Psoas muscle (tissue), 8 donors: ENCODE data around the gene CTH. TPM values are rescaled to one million over a fixed set of nuclear protein-coding genes. Genes with fewer than 3 reads are reported as not detected.

ENCODE experiments used
- ATAC-seq, 4 donors: fragments of 200-7000 bp; cut with Tn5 transposase; one replicate each; pipeline ENCODE4 v1.9.1; 2020; ENCODE audit warnings: moderate library complexity in 3 of 4, mild to moderate bottlenecking in 2 of 4
- DNase-seq, 2 donors: peaks; one replicate each; pipeline ENCODE4 v3.0.0-alpha.2; 2020
- H3K27ac ChIP-seq: fragments of 200-600 bp; one replicate; pipeline ENCODE4 v1.8.0; 2022
- H3K27me3 ChIP-seq, 3 donors: fragments of 200-600 bp in 1 of 3; one replicate each; pipeline versions ENCODE4 v1.6.1 to v1.8.0; 2013 to 2022; ENCODE audit warnings: low read length in 2 of 3, mild to moderate bottlenecking in 2 of 3, moderate library complexity in 1 of 3; ENCODE audit not compliant: insufficient read depth in 3 of 3
- H3K36me3 ChIP-seq, 2 donors: fragments of 200-600 bp in 1 of 2; one replicate each; pipeline versions ENCODE4 v1.6.1 to v1.8.0; 2013 to 2022; ENCODE audit warnings: low read depth in 1 of 2, mild to moderate bottlenecking in 1 of 2, moderate library complexity in 1 of 2; ENCODE audit not compliant: insufficient read depth in 1 of 2
- H3K4me1 ChIP-seq: fragments of 200-600 bp; one replicate; pipeline ENCODE4 v1.8.0; 2022
- H3K4me3 ChIP-seq: fragments of 200-600 bp; one replicate; pipeline ENCODE4 v1.8.0; 2022; ENCODE audit warnings: mild to moderate bottlenecking
- H3K9me3 ChIP-seq: fragments of 200-600 bp; one replicate; pipeline ENCODE4 v1.8.0; 2022
- CTCF ChIP-seq: fragments of 200-600 bp; IDR thresholded peaks from one replicate; pipeline ENCODE4 v1.8.0; 2022; ENCODE audit warnings: antibody characterized with exemption
- WGBS, 3 donors: extraction: QIAGEN DNeasy Blood & Tissue Kit; methylation state at CpG; one replicate each; pipeline versions ENCODE4 v1.1.6 to v1.1.7; 2013; 5-methylcytosine and 5-hydroxymethylcytosine counted together
- intact Hi-C, 2 donors: fragments of 100-400 bp; cut with DNase I; formaldehyde crosslinking; loops; one replicate each; pipeline versions ENCODE4 v1.11.0 to v1.14.2; 2022
- polyA plus RNA-seq, 3 donors: library from polyadenylated mRNA; stranded (reverse); fragments of 200-250 nt; gene quantifications; one replicate each; pipeline ENCODE4 v1.2.3, GENCODE V29; 2013
- total RNA-seq, 4 donors: library from RNA; stranded (reverse); fragmentation: NEBNext Ultra II Directional in 2 of 4; extraction: Animal tissue kit (Norgen Biotek cat#: 25700) in 2 of 4; gene quantifications; one replicate each; pipeline versions ENCODE4 v1.2.1 to v1.2.4, GENCODE V29; 2021 to 2023
- donor health status: healthy with polysubstance abuse.
- donor health status: DM: no; HTN: no; CAD: no; lungs with moderate emphysema.
- donor health status: Bipolar disorder and iron deficiency.
- donor health status: healthy.
- donor health status: DM: yes; HTN: yes; CAD: no.
- donor health status: DM: no; HTN: no; CAD: no.
- donor health status: DM: no; HTN: no; CAD: no.
- donor health status: DM: yes; HTN: yes; CAD: no.

The CTH gene
- total and polyA plus RNA-seq, 7 donors = 0.55 to 2.9 (median 1.5) TPM

- Histone ChIP-seq H3K36me3 (no peaks in the 10 kb centered on the region), H3K9me3 (no peaks in the 10 kb centered on the region), H3K27ac (no peak overlapping the region), H3K4me3 (no peak overlapping the region), H3K4me1 (no peaks in the 10 kb centered on the region), H3K27me3 (no peaks in the 10 kb centered on the region)
- DNase-seq (no peak), ATAC-seq (no peak)
- TF ChIP-seq CTCF = no peak
- intact Hi-C loops = no loop called here
- 94 to 100% (median 96%) methylated on average over 2 of the region's 2 CpGs for WGBS, 3 donors
Observed at GRCh38 chr1:70384542-70384941, 26.5 kb upstream of the CTH start.

DNA sequence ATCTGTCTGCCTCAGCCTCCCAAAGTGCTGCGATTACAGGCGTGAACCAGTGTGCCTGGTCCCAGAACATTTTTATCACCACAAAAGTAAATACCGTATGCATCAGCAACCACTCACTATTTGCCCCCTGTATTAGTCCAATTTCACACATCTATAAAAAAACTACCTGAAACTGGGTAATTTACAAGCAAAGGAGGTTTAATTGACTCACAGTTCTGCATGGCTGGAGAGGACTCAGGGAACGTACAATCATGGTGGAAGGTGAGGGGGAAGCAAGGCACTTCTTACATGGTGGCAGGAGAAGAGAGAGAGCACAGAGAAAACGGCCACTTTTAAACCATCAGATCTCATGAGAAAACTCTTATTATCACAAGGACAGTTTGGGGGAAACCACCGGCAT is 25.6 kb upstream of the CTH start:
- no peaks in the 10 kb centered on the region for H3K9me3 ChIP-seq
- H3K27me3 ChIP-seq = no peaks in the 10 kb centered on the region
- H3K36me3 ChIP-seq = no peaks in the 10 kb centered on the region
- ATAC-seq = no peak
- 86 to 92% (median 90%) methylated on average over 6 of the region's 6 CpGs for WGBS, 3 donors
- H3K27ac ChIP-seq = no peak overlapping the region
- no peak for DNase-seq
- no peaks in the 10 kb centered on the region for H3K4me1 ChIP-seq
- TF ChIP-seq CTCF = no peak
- no peak overlapping the region for H3K4me3 ChIP-seq
- intact Hi-C loops = no loop called here

- Histone ChIP-seq H3K9me3 (no peaks in the 10 kb centered on the region), H3K4me3 (no peak overlapping the region), H3K36me3 (no peaks in the 10 kb centered on the region), H3K27me3 (no peaks in the 10 kb centered on the region), H3K4me1 (no peaks in the 10 kb centered on the region), H3K27ac (no peak overlapping the region)
- 90 to 99% (median 93%) methylated on average over 2 of the region's 2 CpGs for WGBS, 3 donors
- TF ChIP-seq CTCF = no peak
- no peak for DNase-seq
- ATAC-seq = no peak
- intact Hi-C loops = no loop called here
Observed at GRCh38 chr1:70386121-70386520, 24.9 kb upstream of the CTH start.

- Histone ChIP-seq H3K27me3 (no peaks in the 10 kb centered on the region), H3K27ac (no peak overlapping the region), H3K36me3 (no peaks in the 10 kb centered on the region), H3K4me1 (no peaks in the 10 kb centered on the region), H3K9me3 (no peaks in the 10 kb centered on the region), H3K4me3 (no peak overlapping the region)
- ATAC-seq = no peak
- TF ChIP-seq CTCF = no peak
- intact Hi-C loops = no loop called here
- no peak for DNase-seq
- 60 to 70% (median 67%) methylated on average over 5 of the region's 5 CpGs for WGBS, 3 donors
Observed at GRCh38 chr1:70387507-70387906, 23.6 kb upstream of the CTH start.

GRCh38 chr1:70392626-70393025 is 18.4 kb upstream of the CTH start:
- Histone ChIP-seq H3K27me3 (no peaks in the 10 kb centered on the region), H3K36me3 (no peaks in the 10 kb centered on the region), H3K4me3 (no peak overlapping the region), H3K9me3 (no peaks in the 10 kb centered on the region), H3K4me1 (no peaks in the 10 kb centered on the region), H3K27ac (no peak overlapping the region)
- TF ChIP-seq CTCF = no peak
- DNase-seq = no peak
- intact Hi-C loops = no loop called here
- no peak for ATAC-seq
